ENCODE measurements around the gene MBLAC1.

DNA sequence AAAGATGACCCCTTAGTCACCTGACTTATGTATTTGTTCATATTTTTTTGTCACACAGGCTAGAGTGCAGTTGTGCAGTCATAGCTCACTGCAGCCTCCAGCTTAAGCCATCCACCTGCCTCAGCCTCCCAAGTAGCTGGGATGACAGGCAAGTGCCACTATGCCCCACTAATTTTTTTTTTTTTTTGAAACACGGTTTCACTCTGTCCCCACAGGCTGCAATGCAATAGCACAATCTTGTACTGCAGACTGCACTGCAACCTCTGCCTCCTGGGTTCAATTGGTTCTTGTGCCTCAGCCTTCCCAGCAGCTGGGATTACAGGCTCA is 1.8 kb downstream of the MBLAC1 start:
- TF ChIP-seq, protein P1, sequence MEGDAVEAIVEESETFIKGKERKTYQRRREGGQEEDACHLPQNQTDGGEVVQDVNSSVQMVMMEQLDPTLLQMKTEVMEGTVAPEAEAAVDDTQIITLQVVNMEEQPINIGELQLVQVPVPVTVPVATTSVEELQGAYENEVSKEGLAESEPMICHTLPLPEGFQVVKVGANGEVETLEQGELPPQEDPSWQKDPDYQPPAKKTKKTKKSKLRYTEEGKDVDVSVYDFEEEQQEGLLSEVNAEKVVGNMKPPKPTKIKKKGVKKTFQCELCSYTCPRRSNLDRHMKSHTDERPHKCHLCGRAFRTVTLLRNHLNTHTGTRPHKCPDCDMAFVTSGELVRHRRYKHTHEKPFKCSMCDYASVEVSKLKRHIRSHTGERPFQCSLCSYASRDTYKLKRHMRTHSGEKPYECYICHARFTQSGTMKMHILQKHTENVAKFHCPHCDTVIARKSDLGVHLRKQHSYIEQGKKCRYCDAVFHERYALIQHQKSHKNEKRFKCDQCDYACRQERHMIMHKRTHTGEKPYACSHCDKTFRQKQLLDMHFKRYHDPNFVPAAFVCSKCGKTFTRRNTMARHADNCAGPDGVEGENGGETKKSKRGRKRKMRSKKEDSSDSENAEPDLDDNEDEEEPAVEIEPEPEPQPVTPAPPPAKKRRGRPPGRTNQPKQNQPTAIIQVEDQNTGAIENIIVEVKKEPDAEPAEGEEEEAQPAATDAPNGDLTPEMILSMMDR (IDR thresholded peaks at IDR 0.05), result no peak
- TF ChIP-seq EP300 (IDR thresholded peaks at IDR 0.05), result no peak
